HL-60/S4 treated with phorbol 12-myristate 13-acetate at 8.2 ng/mL for 4 days and 3 days (cell line): ENCODE measurements around the gene DSG2.
"Not testable (repeated sequence)": the region's sequence is repeated elsewhere in the genome, so short reads cannot be mapped to it uniquely, and the experiment has no call there.

Experiments used
- in situ Hi-C: fragments of 300-500 bp; cut with MboI; formaldehyde crosslinking; loops from 2 replicates; pipeline ENCODE4 v1.15.0; 2022; ENCODE audit warnings: low sequenced_read_pairs

The DSG2 gene

DNA sequence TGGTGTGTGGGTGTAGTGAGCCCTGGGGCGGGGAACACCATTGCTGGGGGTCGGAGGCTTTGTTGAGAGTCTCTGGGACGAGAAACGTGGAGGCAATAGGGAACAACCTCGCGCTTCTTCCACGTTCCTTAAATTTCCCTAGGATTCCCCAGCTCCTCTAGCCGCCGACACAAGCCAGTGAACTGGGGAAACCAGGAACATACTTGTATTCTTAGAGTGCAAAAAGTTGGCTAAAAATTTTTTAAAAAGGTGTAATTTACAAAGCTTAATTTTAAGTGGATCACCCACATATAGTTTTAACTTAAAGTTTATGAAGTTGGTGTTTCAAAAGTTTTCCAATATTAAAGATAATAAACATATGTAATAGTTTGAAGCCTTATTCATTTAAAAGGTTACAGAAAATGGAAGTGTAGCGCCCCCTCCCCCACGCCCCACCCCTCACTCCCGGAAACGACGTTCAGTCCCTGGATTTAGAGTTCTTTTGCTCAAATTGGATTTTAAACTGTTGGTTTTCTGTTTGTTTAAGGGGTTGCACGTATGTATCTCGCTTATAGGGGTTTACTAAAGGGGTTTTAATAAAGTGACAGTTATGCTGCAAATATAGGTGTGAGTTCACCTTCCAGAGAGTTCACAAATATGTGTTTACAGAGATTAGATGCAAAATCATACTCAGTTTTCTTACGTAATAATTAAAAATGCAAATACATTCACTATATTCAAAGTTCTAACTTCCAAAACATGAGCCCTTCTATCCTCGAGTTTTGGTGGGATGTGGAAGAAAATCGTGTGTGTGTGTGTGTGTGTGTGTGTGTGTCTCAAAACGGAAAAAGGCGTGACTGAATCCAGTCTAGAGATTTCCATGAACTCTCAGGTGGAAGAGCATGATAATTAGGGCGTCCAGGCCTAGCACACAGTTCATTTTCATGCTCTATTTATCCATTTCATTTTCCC is 872 bp downstream of the DSG2 start:
- in situ Hi-C loops = no loop called here

DNA sequence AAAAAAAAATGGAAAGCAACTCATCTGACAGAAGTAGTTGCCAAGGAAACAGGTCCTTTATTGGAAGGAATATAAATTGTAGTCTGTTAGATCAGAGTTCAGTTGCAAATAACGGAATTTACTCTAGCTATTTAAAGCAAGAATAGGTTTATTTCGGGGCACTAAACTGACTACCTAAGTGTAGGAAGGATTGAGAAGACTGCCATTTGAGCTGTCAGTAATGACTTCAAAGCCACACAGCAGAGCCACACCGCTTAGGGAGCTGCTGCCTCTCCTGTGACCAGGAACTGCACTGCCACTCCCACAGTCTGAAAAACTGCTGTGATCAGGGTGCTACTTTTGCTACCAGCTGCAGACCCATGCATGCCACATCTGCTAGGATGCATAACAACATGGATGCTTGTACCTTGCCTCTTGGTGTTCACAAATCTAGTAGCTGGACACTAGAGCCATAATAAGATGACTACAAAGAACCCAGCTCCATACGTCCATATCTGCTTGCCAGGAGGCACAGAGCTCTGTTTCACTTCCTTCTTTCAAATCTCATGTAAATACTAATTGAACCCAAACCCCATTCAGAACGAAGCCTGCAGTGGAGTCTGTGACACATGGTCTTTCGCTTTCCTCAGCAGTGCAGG is 2.2 kb downstream of the DSG2 start:
- in situ Hi-C loops = no loop called here

DNA sequence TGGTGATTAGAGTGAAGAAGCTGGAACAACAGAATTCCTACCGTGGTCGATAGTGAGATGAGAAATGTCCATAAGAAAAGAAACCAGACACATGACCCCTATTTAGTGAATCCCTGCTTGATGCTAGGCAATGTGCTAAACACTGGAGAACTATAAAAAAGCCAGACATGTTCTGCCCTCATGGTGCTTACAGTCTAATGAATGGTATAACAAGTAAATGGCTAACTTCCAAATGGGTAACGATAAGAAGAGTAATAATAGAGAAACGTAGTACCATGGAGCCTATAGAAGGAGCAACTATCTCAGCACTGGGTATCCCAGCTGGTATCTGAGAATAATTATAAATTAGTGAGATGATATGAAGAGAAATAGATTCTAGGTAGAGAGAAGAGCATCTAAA is 5.0 kb downstream of the DSG2 start:
- in situ Hi-C loops = no loop called here

DNA sequence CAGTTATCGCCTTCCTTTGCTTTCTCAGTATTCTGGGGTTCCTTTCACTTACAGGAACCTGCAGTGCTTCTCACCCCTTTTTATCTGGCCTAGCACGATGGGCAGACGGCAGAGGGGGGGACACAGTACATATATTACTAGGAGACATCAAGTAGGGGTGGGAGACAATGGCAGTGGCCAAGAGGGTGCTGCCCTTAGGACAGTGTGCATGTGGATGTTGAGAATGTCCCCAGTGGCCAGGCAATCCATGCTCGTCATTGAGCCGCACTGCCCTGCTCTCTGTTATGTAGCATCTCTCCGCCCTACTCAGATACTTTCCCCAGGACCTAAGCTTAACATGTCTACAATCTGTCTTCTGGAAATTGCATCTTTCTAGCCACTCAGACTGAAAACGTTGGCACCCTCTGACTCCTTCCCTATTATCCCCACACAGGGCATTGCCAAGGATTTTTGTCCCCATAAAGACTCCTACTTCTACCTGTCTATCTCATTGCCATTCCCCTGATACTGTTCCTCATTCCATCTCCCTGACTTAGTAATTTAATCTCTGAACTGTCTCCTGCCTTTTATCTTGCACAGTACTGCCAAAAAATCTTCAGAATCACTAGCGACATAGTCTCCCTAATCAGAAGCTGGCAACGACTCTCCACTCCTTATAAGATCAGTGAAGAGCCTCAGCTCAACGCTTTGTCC is 6.6 kb downstream of the DSG2 start:
- in situ Hi-C loops = no loop called here

DNA sequence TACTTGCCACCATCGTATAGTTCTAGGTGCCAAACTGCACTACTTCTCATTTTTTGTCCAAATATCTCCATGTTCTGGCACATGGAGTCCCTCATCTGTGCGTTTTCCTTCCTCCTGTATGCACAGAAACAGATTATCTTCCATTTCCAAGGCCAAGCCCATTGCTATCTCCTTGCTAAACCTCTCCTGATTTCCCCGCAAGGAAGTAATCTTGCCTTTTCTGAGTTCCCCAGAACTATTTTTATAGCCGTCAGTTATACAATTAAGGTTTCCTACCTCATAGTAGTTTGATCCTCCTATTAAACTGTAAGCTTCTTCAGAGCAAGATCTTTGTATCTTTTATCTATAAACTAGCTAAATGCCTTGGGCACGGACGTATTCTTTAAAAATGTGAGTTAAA is 7.2 kb downstream of the DSG2 start:
- in situ Hi-C loops = no loop called here

DNA sequence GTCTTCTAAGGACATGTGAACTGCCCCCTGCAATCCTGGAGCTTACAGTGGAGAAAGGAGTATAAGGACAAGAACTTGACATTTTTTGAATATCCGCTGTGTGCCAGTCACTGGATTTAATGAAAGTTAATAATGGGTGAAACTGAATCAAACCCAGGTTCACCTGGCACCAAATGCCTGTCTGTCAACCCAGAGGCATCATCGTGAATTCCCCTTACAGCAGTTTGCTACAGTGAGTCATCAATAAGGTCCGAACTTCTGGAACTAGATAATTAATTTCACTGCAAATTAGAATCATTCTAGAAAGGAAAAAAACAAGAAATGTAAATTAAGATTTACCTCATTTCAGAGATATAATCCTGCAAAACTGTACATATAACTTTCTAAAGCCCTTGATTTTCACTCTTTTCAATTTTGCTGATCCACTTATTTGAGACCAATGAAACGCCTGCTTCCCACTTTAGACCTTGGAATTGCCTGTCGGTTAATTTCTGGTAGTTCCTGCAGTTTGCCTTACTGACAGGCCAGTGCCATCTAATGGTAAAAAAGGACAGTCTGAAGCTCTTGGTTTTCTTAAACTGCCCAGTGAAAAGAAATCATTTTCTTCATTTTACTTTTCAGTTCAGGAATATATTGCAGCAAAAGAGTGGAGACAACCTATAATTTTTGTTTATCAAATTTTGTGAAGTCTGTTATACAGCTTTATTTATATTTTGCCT is 8.2 kb downstream of the DSG2 start:
- in situ Hi-C loops = no loop called here

DNA sequence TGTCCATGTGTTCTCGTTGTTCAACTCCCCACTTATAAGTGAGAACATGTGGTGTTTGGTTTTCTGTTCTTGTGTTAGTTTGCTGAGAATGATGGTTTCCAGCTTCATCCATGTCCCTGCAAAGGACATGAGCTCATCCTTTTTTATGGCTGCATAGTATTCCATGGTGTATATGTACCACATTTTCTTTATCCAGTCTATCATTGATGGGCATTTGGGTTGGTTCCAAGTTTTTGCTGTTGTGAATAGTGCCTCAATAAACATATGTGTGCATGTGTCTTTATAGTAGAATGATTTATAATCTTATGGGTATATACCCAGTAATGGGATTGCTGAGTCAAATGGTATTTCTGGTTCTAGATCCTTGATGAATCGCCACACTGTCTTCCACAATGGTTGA is 9.1 kb downstream of the DSG2 start:
- in situ Hi-C loops = not testable (repeated sequence)

DNA sequence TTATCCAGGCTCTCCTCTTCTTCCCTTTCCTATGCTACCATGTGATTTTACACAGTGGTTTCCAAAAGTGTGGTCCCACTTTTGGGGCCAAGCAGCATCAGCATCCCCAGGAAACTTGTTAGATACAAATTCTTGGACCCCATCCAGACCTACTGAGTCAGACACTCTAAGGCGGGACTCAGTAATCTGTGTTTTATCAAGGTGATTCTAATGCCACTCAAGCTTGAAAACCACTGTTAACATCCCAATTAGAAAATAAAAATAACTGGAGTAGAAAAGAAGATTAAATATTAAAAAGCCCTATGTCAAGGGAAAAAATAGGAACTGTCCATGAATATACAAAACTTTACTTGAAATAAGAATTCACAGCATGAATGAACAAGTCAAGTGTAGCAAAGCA is 10.8 kb downstream of the DSG2 start:
- in situ Hi-C loops = no loop called here

DNA sequence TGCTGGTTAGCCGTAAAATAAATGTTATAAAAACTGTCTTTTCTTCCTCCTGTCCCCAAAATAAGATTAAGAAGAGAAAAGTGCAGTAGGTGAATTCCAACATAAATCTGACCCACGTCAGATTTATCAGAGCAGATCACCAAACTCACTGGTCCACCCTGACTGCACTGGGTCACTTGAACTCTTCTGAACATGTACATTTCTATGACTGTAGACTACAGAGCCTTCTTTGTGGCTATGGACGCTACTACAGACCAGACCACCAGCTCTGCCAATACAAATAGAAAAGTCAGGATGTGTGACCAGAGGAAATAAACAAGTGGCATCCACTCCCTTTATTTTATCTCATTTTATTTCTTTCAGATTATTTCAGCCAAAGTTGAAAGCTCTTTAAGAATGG is 11.6 kb downstream of the DSG2 start:
- in situ Hi-C loops = no loop called here

DNA sequence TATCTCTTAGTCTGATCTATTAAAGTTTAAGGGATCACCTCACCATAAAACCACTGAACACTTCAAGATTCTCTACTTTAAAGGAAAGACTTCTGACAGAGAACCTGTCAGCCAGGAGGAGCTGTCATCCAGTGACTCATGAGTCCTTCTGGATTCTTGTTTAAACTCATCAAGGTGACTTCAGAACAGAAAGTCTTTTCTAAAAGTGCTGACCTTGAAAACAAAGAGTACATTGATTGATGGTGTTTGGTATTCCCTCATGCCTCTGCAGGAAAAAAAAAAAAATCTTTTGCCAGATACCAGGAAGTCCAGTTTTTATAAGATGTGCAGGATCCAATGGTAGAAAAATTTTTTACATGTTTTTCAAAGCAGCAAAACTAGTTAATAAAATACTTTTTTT is 12.3 kb downstream of the DSG2 start:
- in situ Hi-C loops = no loop called here

DNA sequence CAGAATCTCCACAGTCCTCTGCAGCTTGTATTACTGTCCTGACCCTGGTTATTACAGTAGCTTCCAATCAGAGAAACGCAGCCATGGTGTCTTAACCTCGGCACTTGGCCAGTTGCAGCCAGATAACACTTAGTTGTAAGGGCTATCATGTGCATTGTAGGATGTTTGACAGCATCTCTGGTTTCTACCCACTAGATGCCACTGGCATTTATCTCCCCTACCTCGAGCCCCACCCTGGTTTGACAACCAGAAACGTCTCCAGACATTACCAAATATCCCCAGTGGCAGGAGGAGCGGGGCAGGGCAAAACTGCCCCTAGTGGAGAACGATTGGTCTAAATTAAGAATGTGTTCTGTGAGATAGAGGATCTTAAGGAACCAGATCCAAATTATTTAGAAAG is 13.1 kb downstream of the DSG2 start:
- in situ Hi-C loops = no loop called here

DNA sequence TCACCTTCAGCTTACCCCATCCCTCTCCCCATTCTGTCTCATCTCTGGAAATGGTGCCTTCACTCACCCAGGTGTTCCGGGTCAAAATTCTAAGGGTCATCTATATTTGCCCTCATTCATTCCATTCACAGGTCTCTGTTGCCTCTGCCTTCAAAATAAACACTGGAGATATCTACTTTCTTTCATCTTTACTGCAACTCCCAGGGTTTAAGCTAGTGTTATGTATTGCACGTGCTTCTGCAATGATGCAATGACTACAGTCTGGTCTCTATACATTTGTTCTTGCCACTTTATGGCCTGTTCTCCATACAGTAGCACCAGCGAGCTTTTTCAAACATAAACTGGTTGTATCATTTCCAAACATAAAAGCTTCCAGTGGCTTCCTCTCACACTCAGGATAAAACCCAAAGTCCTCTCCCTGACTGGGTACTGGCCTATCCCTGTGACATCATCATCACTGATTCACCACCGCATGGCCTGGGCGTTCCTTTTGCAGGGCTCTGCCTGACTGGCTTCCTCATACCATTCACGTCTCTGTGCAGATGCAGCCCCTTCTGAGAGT is 14.3 kb downstream of the DSG2 start:
- in situ Hi-C loops = no loop called here

DNA sequence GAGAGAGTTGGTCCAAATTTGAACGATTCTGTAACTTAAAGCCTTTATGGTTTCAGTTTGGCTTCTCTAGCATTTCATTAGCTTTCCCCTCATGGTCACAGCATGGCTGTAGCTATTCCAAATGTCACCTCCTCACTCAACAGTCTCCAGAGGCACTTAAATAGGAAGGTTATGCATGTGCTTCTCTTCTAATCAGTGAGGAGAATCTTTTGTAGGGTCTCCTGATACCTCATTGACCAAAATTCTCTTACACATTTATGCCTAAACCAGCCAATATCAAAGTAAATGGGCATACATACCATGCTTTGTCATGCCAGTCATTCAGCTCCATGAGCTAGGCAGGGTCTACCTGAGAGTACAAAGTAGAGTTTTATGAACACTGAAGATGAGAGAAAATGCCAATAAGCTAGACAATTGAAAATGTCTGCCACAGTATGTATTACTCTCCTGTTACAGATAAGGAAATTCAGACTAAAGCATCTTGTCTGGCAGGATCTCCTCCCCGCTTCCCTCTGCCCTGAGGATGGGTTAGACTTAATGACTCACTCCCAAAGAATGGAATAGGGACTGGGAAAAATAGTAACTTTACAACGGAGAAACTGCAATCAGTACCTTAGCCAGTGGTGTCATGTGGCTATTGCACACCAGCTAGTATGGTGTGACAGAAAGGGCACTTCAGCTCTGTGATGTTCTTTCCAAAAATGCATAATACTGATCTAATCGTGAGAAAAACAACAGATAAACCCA is 15.4 kb downstream of the DSG2 start:
- in situ Hi-C loops = no loop called here

DNA sequence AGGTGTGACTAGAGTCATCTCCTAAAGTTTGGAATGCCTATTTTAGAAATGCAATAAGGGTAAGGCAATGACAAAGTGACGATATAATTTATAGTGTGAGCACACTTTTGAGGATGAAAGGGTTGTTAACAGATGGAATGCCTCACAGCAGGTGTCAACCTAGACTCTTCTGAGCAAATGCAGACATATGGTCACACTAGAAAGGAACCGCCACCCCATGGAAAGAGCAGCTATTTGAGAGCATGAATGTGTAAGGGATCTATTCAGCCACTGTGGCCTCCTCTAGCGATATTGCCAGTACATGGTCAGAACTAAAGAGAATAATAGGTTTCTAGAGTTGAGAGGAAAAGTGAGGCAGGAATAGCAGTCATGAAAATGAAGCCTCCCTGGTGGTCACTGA is 18.5 kb downstream of the DSG2 start:
- in situ Hi-C loops = no loop called here

DNA sequence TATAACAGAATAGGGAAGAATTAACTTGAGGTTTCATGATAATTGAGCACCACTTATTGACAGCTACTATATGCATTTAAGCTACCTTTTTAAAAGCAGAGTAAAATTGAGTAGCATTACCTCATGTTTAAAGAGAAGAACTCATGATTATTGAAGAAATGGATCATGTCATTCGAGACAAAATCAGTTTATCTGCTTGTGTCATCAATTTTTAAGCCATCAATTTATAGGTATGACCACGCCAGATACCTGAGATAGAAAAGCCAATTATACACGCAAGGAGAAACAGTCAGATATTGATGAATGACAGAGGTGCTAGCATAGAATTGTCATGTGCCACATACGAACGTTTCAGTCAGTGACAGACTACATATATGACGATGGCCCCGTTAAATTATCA is 28.4 kb downstream of the DSG2 start:
- in situ Hi-C loops = no loop called here

DNA sequence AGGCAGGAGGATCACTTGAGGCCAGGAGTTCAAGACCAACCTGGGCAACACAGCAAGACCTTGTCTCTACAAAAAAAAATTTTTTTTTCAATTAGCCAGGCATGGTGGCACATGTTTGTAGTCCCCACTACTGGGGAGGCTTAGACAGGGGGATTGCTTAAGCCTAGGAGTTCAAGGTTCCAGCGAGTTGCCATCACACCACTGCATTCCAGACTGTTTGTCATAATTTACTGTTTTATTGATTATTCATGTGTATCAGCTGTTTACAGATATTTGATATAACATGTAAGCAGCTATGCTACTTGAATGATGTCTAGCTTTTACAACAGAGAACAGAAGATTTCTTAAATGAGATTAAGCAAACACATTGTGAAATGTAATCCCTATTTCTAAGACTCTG is 35.3 kb downstream of the DSG2 start:
- in situ Hi-C loops = no loop called here

DNA sequence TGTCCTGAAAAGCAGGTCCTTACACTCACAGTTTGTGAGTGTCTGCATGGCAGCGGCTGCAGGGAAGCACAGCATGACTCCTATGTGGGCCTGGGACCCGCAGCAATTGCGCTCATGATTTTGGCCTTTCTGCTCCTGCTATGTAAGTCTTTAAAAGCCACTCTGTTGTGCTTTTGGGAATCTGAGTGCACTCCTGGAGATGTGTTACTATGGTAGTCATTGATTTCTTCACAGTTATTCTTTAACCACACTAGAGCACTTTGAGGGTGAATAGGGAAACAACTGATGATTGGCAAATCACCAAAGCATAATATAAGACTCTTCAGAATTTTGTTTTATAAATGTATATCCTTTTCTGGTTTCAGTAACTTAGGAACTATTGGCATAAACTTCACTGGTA is 40.9 kb downstream of the DSG2 start:
- in situ Hi-C loops = no loop called here

DNA sequence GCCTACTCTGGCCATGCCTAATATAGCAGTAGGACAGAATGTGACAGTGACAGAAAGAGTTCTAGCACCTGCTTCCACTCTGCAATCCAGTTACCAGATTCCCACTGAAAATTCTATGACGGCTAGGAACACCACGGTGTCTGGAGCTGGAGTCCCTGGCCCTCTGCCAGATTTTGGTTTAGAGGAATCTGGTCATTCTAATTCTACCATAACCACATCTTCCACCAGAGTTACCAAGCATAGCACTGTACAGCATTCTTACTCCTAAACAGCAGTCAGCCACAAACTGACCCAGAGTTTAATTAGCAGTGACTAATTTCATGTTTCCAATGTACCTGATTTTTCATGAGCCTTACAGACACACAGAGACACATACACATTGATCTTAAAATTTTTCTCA is 48.5 kb downstream of the DSG2 start:
- in situ Hi-C loops = no loop called here

DNA sequence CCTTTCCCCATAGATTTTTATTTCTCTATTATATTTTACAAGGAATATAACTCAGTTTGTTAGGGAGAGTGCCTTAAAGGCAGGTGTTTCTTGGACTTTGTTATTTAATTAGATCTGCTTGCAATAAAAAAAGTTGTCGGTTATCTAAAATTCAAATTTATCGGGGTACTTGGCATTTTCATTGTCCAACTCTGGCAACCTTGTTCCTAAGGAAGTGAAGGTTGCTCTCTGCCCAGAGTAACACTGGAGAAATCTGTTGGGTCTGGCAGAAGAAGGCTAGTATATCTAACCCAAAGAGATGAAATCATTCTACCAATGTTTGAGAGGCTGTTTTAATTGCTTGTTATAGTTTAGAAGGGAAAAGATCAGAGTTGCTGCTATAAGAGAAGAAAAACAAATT is 50.9 kb downstream of the DSG2 start:
- in situ Hi-C loops = no loop called here

DNA sequence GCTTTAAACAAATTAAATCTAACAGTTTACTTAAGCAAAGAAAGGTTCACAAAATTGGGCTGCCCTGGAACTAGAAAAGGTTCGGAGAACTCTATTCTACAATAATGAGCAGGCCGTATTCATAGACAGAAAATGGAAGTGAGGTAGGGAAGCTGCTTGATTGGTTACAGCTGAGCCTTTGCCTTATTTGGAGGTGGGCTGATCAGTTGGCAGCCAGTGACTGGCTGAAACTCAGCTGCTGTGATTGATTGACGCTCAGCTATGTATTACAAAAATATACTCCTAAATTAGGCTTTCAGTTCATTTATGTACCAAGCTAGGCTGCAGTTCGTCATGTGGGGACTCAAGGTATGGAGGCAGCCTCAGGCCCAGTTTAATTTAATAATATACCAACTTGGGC is 51.4 kb downstream of the DSG2 start:
- in situ Hi-C loops = no loop called here
